Chondrocyte (in vitro differentiated cells): ENCODE results near the gene KLK7. TPM values are rescaled to one million over a fixed set of nuclear protein-coding genes. Genes with fewer than 3 reads are reported as not detected.

Experiments used
- DNase-seq: peaks from one replicate; pipeline ENCODE4 v3.0.0; 2021; ENCODE audit warnings: mixed read lengths, low spot score
- H3K27ac Mint-ChIP-seq: one replicate; pipeline ENCODE4 v1.8.0; 2021; ENCODE audit warnings: mild to moderate bottlenecking, moderate library complexity, mixed read lengths; ENCODE audit not compliant: unreplicated experiment
- H3K27me3 Mint-ChIP-seq: 2 replicates; pipeline ENCODE4 v1.8.0; 2021; ENCODE audit warnings: low read depth, mixed read lengths
- H3K36me3 Mint-ChIP-seq: 2 replicates; pipeline ENCODE4 v1.8.0; 2021; ENCODE audit warnings: low read depth, mixed read lengths
- H3K4me1 Mint-ChIP-seq: 2 replicates; pipeline ENCODE4 v1.8.0; 2021; ENCODE audit warnings: low read depth, mild to moderate bottlenecking, mixed read lengths
- H3K4me3 Mint-ChIP-seq: one replicate; pipeline ENCODE4 v1.8.0; 2021; ENCODE audit warnings: mild to moderate bottlenecking, moderate library complexity, mixed read lengths; ENCODE audit not compliant: unreplicated experiment
- H3K9me3 Mint-ChIP-seq: 2 replicates; pipeline ENCODE4 v1.8.0; 2021; ENCODE audit warnings: low read depth, mixed read lengths
- CTCF ChIP-seq: fragments of 200-600 bp; sonication (generic); IDR thresholded peaks from 2 replicates; pipeline ENCODE4 v1.5.0; 2021; ENCODE audit warnings: antibody characterized with exemption, mild to moderate bottlenecking, moderate library complexity
- total RNA-seq: library from RNA; stranded (reverse); gene quantifications from 3 replicates; pipeline ENCODE4 v1.2.1, GENCODE V29; 2021

The KLK7 gene
- total RNA-seq, 1 donor from 2014 or later, result not detected

GRCh38 chr19:51024924-51025323, 41.2 kb upstream of the KLK7 start:
- no peak for TF ChIP-seq CTCF
- Mint-ChIP-seq H3K4me1 (no peaks in the 10 kb centered on the region), H3K9me3 (no peaks in the 10 kb centered on the region), H3K27ac (no peak overlapping the region), H3K36me3 (no peaks in the 10 kb centered on the region), H3K4me3 (no peak overlapping the region), H3K27me3 (peaks cover 27% of the 10 kb centered on the region)
- no peak for DNase-seq

DNA sequence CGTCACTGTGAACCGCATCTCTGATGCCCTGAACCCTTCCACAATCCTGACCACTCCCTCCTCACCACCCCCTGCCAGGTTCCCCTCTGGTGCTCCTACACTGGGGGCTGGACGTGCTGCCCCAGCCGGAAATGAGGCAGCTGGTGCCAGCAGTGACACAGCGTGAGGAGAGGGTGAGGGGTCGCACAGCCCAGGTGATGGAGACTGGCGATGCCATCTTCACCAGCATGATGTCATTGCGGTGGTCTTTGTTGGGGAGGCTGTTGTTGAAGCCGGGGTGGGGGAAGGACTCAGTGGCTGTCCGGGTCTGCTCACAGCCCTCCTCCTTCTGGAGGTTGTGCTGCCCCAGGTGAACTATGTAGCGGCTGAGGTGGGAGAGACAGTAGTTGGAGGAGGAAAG, 40.2 kb upstream of the KLK7 start:
- H3K4me1 Mint-ChIP-seq, result no peaks in the 10 kb centered on the region
- H3K9me3 Mint-ChIP-seq, result no peaks in the 10 kb centered on the region
- no peak overlapping the region for H3K4me3 Mint-ChIP-seq
- no peaks in the 10 kb centered on the region for H3K36me3 Mint-ChIP-seq
- DNase-seq, result no peak
- no peak for TF ChIP-seq CTCF
- H3K27ac Mint-ChIP-seq, result no peak overlapping the region
- peaks cover 34% of the 10 kb centered on the region for H3K27me3 Mint-ChIP-seq

DNA sequence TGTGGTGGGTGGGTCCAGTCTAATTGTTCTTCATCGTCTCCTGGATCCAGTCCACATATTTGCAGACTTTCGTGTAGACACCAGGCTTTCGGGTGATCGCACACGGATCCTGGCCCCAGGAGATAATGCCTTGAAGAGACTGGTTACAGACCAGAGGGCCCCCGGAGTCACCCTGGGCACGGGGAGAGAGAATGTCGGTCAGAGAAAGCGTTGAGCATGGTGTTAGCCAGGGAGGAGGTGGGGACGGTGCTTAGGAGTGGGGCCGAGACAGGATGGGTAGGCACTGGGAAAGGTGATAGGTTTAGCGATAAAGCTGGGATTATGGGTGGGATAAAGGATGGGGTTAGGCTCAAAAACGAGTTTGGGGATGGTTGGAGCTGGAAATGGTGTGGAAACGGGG, 38.8 kb upstream of the KLK7 start:
- H3K4me3 Mint-ChIP-seq, result no peak overlapping the region
- peaks cover under 1% of the 10 kb centered on the region for H3K4me1 Mint-ChIP-seq
- peaks cover 38% of the 10 kb centered on the region for H3K27me3 Mint-ChIP-seq
- TF ChIP-seq CTCF, result no peak
- peaks cover 2% of the 10 kb centered on the region for H3K36me3 Mint-ChIP-seq
- no peak for DNase-seq
- H3K27ac Mint-ChIP-seq, result no peak overlapping the region
- H3K9me3 Mint-ChIP-seq, result no peaks in the 10 kb centered on the region

- TF ChIP-seq CTCF, result peak; percentile 79
- no peak overlapping the region for H3K4me3 Mint-ChIP-seq
Measured at GRCh38 chr19:51020988-51021651, 37.4 kb upstream of the KLK7 start.

DNA sequence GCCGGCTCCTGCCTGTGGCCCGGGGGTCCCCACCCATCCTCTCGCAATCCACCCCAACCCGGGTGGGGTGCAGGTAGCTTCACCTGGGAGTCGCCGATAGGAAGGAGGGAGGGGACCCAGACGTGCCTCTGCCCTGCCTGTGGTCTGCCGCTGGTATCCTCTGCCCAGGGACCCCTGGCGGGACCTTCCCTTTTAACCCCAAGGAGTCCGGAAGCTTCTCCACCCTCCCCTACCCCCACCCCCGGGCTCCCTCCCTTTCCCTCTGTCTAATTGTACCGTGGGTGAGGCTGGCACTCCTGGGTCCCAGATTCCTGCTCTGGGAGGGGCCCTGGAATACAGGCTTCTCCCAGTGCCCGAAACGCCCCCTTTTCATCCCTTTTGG, 35.8 kb upstream of the KLK7 start, which contains the start of gene KLK10:
KLK10 (minus strand) TSS at position 166 of the 382 bp plus-strand sequence. CDS start 579 bp downstream, outside the sequence.
- peaks cover 56% of the 10 kb centered on the region for H3K27me3 Mint-ChIP-seq
- DNase-seq, result no peak
- no peak within 1 kb of the TSS for H3K4me3 Mint-ChIP-seq
- H3K27ac Mint-ChIP-seq, result no peak within 1 kb of the TSS
- peaks cover 6% of the 10 kb centered on the region for H3K4me1 Mint-ChIP-seq
- no peak for TF ChIP-seq CTCF
- H3K9me3 Mint-ChIP-seq, result no peaks in the 10 kb centered on the region
- H3K36me3 Mint-ChIP-seq, result peaks cover 2% of the 10 kb centered on the region

More at GRCh38 chr19:51020988-51021651, 37.4 kb upstream of the KLK7 start:
- H3K27ac Mint-ChIP-seq, result no peak overlapping the region
- peaks cover 2% of the 10 kb centered on the region for H3K36me3 Mint-ChIP-seq
- H3K4me1 Mint-ChIP-seq, result peaks cover 6% of the 10 kb centered on the region
- DNase-seq, result no peak
- no peaks in the 10 kb centered on the region for H3K9me3 Mint-ChIP-seq
- H3K27me3 Mint-ChIP-seq, result peaks cover 43% of the 10 kb centered on the region
